Glomerular visceral epithelial cell (primary cell): Measurements from ENCODE around the gene AFAP1.

Experiments
- DNase-seq: peaks from one replicate; pipeline ENCODE4 v3.0.0-alpha.2; 2016; ENCODE audit errors: extremely low spot score

AFAP1 gene

GRCh38 chr4:7756561-7757355, 182.9 kb downstream of the AFAP1 start:
- peak; percentile 80 for DNase-seq

- DNase-seq: no peak
Observed at GRCh38 chr4:7756071-7756470, 183.6 kb downstream of the AFAP1 start.

- no peak for DNase-seq
Observed at GRCh38 chr4:7755561-7755960, 184.1 kb downstream of the AFAP1 start.

- DNase-seq: no peak
Observed at GRCh38 chr4:7754565-7755262, 184.9 kb downstream of the AFAP1 start.

GRCh38 chr4:7753931-7754465, 185.7 kb downstream of the AFAP1 start:
- DNase-seq: no peak

- DNase-seq: no peak
Observed at GRCh38 chr4:7753271-7753670, 186.4 kb downstream of the AFAP1 start.

GRCh38 chr4:7752649-7753048, 187.0 kb downstream of the AFAP1 start:
- no peak for DNase-seq

- DNase-seq: no peak
Observed at GRCh38 chr4:7750972-7751371, 188.7 kb downstream of the AFAP1 start.

- no peak for DNase-seq
Observed at GRCh38 chr4:7750523-7750922, 189.1 kb downstream of the AFAP1 start.

GRCh38 chr4:7747566-7747965, 192.1 kb downstream of the AFAP1 start:
- DNase-seq: no peak

- no peak for DNase-seq
Observed at GRCh38 chr4:7747062-7747385, 192.6 kb downstream of the AFAP1 start.

GRCh38 chr4:7746351-7747061, 193.2 kb downstream of the AFAP1 start:
- no peak for DNase-seq

- no peak for DNase-seq
Observed at GRCh38 chr4:7745301-7745885, 194.3 kb downstream of the AFAP1 start.

GRCh38 chr4:7744142-7744804, 195.4 kb downstream of the AFAP1 start:
- DNase-seq: no peak

- DNase-seq: no peak
Observed at GRCh38 chr4:7742807-7743280, 196.8 kb downstream of the AFAP1 start.

GRCh38 chr4:7741946-7742806, 197.5 kb downstream of the AFAP1 start:
- no peak for DNase-seq

GRCh38 chr4:7740866-7741525, 198.7 kb downstream of the AFAP1 start:
- DNase-seq: no peak

GRCh38 chr4:7739918-7740865, 199.5 kb downstream of the AFAP1 start:
- DNase-seq: no peak
